Measurements from ENCODE around the gene NELL2.

Gene NELL2

DNA sequence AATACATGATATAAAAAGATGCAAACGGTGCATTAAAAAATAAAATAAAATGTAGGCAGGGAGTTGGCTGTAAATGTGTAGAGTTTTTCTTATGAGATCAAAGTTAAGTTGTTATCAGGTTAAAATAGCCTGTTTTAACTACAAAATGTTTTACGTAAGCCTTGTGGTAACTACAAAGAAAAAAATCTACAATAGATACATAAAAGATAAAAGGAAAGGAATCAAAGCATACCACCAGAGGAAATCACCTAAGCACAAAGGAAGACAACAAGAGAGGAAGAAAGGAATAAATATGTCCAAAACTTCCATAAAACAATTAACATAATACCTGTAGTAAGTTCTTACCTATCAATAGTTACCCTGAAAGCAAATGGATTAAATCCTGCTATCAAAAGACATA lies 12.2 kb downstream of the NELL2 start:
- TF ChIP-seq, protein P1, sequence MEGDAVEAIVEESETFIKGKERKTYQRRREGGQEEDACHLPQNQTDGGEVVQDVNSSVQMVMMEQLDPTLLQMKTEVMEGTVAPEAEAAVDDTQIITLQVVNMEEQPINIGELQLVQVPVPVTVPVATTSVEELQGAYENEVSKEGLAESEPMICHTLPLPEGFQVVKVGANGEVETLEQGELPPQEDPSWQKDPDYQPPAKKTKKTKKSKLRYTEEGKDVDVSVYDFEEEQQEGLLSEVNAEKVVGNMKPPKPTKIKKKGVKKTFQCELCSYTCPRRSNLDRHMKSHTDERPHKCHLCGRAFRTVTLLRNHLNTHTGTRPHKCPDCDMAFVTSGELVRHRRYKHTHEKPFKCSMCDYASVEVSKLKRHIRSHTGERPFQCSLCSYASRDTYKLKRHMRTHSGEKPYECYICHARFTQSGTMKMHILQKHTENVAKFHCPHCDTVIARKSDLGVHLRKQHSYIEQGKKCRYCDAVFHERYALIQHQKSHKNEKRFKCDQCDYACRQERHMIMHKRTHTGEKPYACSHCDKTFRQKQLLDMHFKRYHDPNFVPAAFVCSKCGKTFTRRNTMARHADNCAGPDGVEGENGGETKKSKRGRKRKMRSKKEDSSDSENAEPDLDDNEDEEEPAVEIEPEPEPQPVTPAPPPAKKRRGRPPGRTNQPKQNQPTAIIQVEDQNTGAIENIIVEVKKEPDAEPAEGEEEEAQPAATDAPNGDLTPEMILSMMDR (conservative IDR thresholded peaks at IDR 0.05), result no peak
- no peak overlapping the region for H3K27ac ChIP-seq

DNA sequence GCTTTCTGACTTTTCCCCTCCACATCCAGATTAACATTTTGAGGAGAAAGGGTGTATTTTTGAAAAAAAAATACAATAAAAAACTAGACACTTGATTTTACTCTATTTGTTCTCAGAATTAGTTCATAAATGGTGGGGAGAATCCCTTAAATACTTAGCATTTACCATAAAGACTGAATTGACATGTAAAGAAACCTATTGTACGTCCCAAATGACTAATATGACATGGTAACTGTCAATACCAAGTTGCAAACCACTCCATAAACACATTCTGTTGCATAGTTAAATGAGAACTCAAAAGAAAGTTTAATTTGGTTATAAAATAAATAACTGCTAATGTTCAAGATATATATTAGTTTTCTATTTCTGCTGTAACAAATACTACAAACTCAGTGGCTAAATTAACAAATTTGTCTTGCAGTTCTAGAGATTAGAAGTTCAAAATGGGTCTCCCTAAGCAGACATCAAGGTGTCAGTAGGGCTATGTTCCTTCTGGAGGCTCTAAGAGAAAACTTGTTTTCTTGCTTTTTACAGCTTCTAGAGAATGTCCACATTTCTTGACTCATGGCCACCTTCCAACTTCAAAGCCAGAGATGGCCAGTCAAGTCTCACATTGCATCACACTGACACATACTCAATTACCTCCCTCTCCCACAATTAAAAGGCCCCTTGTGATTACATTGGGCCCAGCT lies 16.0 kb downstream of the NELL2 start:
- H3K27ac ChIP-seq, result no peak overlapping the region
- TF ChIP-seq, protein P1 (conservative IDR thresholded peaks at IDR 0.05), result no peak

DNA sequence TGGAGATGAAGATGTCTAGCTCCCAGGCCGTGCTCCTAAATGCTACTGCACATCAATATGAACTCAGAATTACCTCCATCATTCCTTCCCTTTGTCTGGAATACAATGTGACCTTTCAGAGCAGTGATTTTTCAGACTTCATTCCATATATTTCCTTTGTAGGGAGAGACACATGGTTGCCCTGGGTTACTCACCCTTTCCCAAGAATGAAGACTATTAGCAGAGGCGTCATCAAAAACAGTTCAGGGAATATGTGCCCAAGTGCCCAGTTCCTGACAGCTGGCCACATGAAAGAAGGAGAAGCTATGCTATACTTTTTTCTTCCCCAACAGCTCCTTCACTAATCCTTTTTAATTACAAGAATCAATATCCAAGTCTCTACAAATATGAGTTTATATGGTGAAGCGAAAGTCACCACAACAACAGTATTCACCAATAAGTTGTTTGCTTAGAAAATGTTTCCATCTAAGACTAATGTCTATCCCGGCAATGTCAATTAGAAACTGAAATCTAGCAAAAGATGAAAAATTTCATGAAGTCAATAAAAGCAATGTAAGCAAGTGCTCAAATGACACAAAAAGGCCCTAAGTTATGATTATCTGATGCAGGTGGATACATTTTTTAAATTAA lies 17.8 kb downstream of the NELL2 start:
- TF ChIP-seq, protein P1 (conservative IDR thresholded peaks at IDR 0.05), result no peak
- H3K27ac ChIP-seq, result no peak overlapping the region

DNA sequence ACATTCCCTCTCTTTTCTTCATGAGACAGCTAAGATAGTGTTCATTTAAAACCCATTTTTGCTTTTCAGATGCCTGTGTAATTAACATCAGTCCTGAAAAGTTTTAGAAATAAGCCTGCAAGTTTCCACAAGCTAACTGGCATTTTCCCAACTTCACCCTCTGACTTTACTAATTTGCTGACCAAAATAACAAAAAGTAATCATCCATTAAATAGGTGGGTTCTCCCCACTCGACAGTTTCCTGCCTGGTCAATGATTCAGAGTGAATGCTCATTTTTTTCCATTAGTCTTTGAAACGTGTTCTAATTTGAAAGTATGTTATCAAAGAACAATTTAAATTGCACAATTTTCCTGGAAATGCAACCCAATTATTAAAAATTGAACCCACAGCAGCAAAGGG lies 23.6 kb downstream of the NELL2 start:
- H3K27ac ChIP-seq, result no peak overlapping the region
- TF ChIP-seq, protein P1 (conservative IDR thresholded peaks at IDR 0.05), result no peak

- H3K27ac ChIP-seq, result no peak overlapping the region
- TF ChIP-seq, protein P1 (conservative IDR thresholded peaks at IDR 0.05), result no peak
Observed at GRCh38 chr12:44851586-44851985, 24.5 kb downstream of the NELL2 start.

- TF ChIP-seq, protein P1 (conservative IDR thresholded peaks at IDR 0.05), result no peak
- no peak overlapping the region for H3K27ac ChIP-seq
Observed at GRCh38 chr12:44848703-44849085, 27.4 kb downstream of the NELL2 start.

- H3K27ac ChIP-seq, result no peak overlapping the region
- TF ChIP-seq, protein P1 (conservative IDR thresholded peaks at IDR 0.05), result no peak
Observed at GRCh38 chr12:44847888-44848702, 28.0 kb downstream of the NELL2 start.

Data from VCaP (cell line).